K562 (cell line): Measurements from ENCODE around the gene TRAF3. TPM values are rescaled to one million over a fixed set of nuclear protein-coding genes. Genes with fewer than 3 reads are reported as not detected.

Experiments
- ATAC-seq: fragments of 200-7000 bp; cut with Tn5 transposase; 3 replicates; pipeline ENCODE4 v1.9.1; 2020; ENCODE audit warnings: moderate library complexity
- BruUV-seq: library from RNA; stranded (reverse); fragments of 400-500 nt; replicated peaks from 2 replicates; lab custom pipeline; 2021; lab: Mats Ljungman, UMichigan
- CTCF ChIA-PET: fragments of 300-600 bp; formaldehyde crosslinking; extraction: SDS; loops from one replicate; lab custom pipeline; 2021; ENCODE audit warnings: low intra/inter-chr PET ratio; lab: Yijun Ruan, JAX
- POLR2A ChIA-PET: fragments of 300-600, 350-650 bp; sonication (Branson Sonifier 250); formaldehyde crosslinking; extraction: SDS; loops from one replicate; lab custom pipeline; 2021; ENCODE audit warnings: antibody characterized with exemption, inconsistent platforms; lab: Yijun Ruan, JAX
- DNase-seq, 4 experiments: peaks; one replicate each; pipeline versions ENCODE4 v3.0.0 to v3.0.0-alpha.2; 2011 to 2018; ENCODE audit warnings: low spot score in 3 of 4, mixed read lengths in 3 of 4; ENCODE audit errors: extremely low read depth in 1 of 4
- FAIRE-seq: peaks from 2 replicates; lab custom pipeline; 2011; peaks lifted over from hg19 to GRCh38; lab: Jason Lieb, UNC
- H2AFZ ChIP-seq: 2 replicates; pipeline ENCODE4 v1.6.0; 2011; ENCODE audit warnings: low read depth, low read length, control low read depth, inconsistent platforms
- H3K27ac ChIP-seq: fragments of 200-600 bp; 3 replicates; pipeline ENCODE4 v1.8.0; 2011; ENCODE audit warnings: low read depth, mild to moderate bottlenecking, control low read depth, inconsistent platforms, low read length, moderate library complexity, mixed read lengths; ENCODE audit errors: extremely low read depth
- H3K27me3 ChIP-seq, 2 experiments: fragments of 300-600 bp in 1 of 2; 2 replicates in 1 of 2; 3 replicates in 1 of 2; pipeline versions ENCODE4 v1.6.0 to v1.8.0; 2011; ENCODE audit warnings: inconsistent platforms in 2 of 2, low read length in 2 of 2, mild to moderate bottlenecking in 1 of 2, mixed read lengths in 1 of 2, moderate library complexity in 1 of 2; ENCODE audit not compliant: control insufficient read depth in 2 of 2, insufficient read depth in 2 of 2
- H3K36me3 ChIP-seq: fragments of 300-600 bp; 3 replicates; pipeline ENCODE4 v1.8.0; 2011; ENCODE audit warnings: mild to moderate bottlenecking, low read length, inconsistent platforms; ENCODE audit not compliant: control insufficient read depth, insufficient read depth
- H3K4me1 ChIP-seq, 2 experiments: fragments of 200-600 bp in 1 of 2; replicated peaks in 1 of 2; 2 replicates in 1 of 2; 3 replicates in 1 of 2; pipeline versions ENCODE4 v1.5.1 to v1.8.0; 2011; ENCODE audit warnings: inconsistent platforms in 2 of 2, low read length in 2 of 2, mild to moderate bottlenecking in 1 of 2, mixed read lengths in 1 of 2, moderate library complexity in 1 of 2; ENCODE audit not compliant: control insufficient read depth in 2 of 2, insufficient read depth in 2 of 2
- H3K4me2 ChIP-seq: 2 replicates; pipeline ENCODE4 v1.6.1; 2011; ENCODE audit warnings: low read length, control low read depth, inconsistent platforms, mixed read lengths; ENCODE audit not compliant: insufficient read depth
- H3K4me3 ChIP-seq: fragments of 200-600 bp; sonication (generic), shearing (Covaris generic); 2 replicates; pipeline ENCODE4 v1.5.1; 2016; ENCODE audit warnings: control low read depth, inconsistent platforms
- H3K79me2 ChIP-seq: fragments of 200-600 bp; 3 replicates; pipeline ENCODE4 v1.8.0; 2011; ENCODE audit warnings: low read length, inconsistent platforms; ENCODE audit not compliant: control insufficient read depth, insufficient read depth
- H3K9ac ChIP-seq, 2 experiments: 2 replicates each; pipeline versions ENCODE4 v1.6.0 to v1.6.1; 2011; ENCODE audit warnings: low read depth in 2 of 2, low read length in 2 of 2, control low read depth in 1 of 2, inconsistent platforms in 1 of 2, mild to moderate bottlenecking in 1 of 2, mixed read lengths in 1 of 2; ENCODE audit not compliant: insufficient read depth in 1 of 2
- H3K9me1 ChIP-seq: one replicate; pipeline ENCODE4 v1.6.0; 2011; ENCODE audit warnings: inconsistent platforms, mild to moderate bottlenecking, low read length, moderate library complexity; ENCODE audit not compliant: control insufficient read depth, insufficient read depth
- H3K9me3 ChIP-seq: replicated peaks from 2 replicates; pipeline ENCODE4 v1.5.1; 2011; ENCODE audit warnings: low read depth, low read length, inconsistent platforms; ENCODE audit not compliant: control insufficient read depth, insufficient read depth
- H4K20me1 ChIP-seq: replicated peaks from 2 replicates; pipeline ENCODE4 v1.6.1; 2011; ENCODE audit warnings: low read length, inconsistent platforms, mixed read lengths; ENCODE audit not compliant: control insufficient read depth, insufficient read depth
- E2F3 ChIP-seq: fragments of 250-450 bp; sonication (Bioruptor Pico); IDR thresholded peaks from 2 replicates; pipeline ENCODE4 v1.4.0; 2020; ENCODE audit warnings: mild to moderate bottlenecking
- MTF1 ChIP-seq: fragments of 250-450 bp; sonication (Bioruptor Pico); IDR thresholded peaks from 2 replicates; pipeline ENCODE4 v1.9.0; 2021; ENCODE audit warnings: moderate library complexity, mild to moderate bottlenecking, inconsistent platforms, borderline replicate concordance
- SRSF7 ChIP-seq: fragments of 200-400 bp; formaldehyde crosslinking; optimal IDR thresholded peaks from 2 replicates; pipeline ENCODE3; 2017; ENCODE audit warnings: mild to moderate bottlenecking, low read depth, low read length
- THRAP3 ChIP-seq: fragments of 450-650 bp; IDR thresholded peaks from 2 replicates; pipeline ENCODE4 v1.6.1; 2016; ENCODE audit warnings: mild to moderate bottlenecking, inconsistent platforms, borderline replicate concordance
- ZNF282 ChIP-seq: sonication (generic); formaldehyde crosslinking; IDR thresholded peaks from 2 replicates; pipeline ENCODE4 v1.8.1; 2023; ENCODE audit warnings: missing genetic modification reagents
- ZNF717 ChIP-seq: fragments of 250-450 bp; sonication (Bioruptor Pico); IDR thresholded peaks from 2 replicates; pipeline ENCODE4 v1.5.0; 2021
- WGBS: fragments of 100-300 bp; shearing (Covaris generic); methylation state at CpG from one replicate; pipeline ENCODE4 v1.1.6; 2016; ENCODE audit warnings: low coverage, mixed read lengths; ENCODE audit not compliant: insufficient coverage; ENCODE audit errors: missing lambda C conversion rate; 5-methylcytosine and 5-hydroxymethylcytosine counted together
- in situ Hi-C: fragments of 300-500 bp; cut with MboI; formaldehyde crosslinking; loops from 4 replicates; pipeline ENCODE4 v1.15.0; 2018; ENCODE audit warnings: inconsistent platforms, mixed read lengths
- intact Hi-C: fragments of 100-400 bp; cut with micrococcal nuclease; formaldehyde crosslinking; loops from 2 replicates; pipeline ENCODE4 v1.14.2; 2022
- polyA plus RNA-seq, 8 experiments: library from polyadenylated mRNA; depleted of rRNA in 4 of 8; stranded (reverse) in 5 of 8; unstranded in 3 of 8; fragments of >200 nt; fragmentation: Nextera tagmentation in 2 of 8; fragmentation: Illumina TruSeq in 1 of 8; extraction: Ambion mirVana in 2 of 8; extraction: Trizol in 1 of 8; gene quantifications; 2 replicates each; pipeline versions ENCODE4 v1.2.1 to v1.2.3, GENCODE V29; 2011 to 2014; ENCODE audit warnings: inconsistent platforms in 1 of 8, missing spikeins in 1 of 8
- total RNA-seq, 7 experiments: library from RNA; depleted of rRNA in 6 of 7; stranded (reverse); fragments of >200 nt in 6 of 7; fragmentation: Illumina TruSeq in 2 of 7; extraction: Trizol in 2 of 7; gene quantifications; 2 replicates each; pipeline versions ENCODE4 v1.2.1 to v1.2.3, GENCODE V29; 2011 to 2021; ENCODE audit warnings: low replicate concordance in 1 of 7

The TRAF3 gene
- total and polyA plus RNA-seq, 9 of the 15 experiments (the other 6 are each of a cell fraction or from before 2014, with no cell fraction given): 0.52 to 21.3 (median 9.9) TPM

DNA sequence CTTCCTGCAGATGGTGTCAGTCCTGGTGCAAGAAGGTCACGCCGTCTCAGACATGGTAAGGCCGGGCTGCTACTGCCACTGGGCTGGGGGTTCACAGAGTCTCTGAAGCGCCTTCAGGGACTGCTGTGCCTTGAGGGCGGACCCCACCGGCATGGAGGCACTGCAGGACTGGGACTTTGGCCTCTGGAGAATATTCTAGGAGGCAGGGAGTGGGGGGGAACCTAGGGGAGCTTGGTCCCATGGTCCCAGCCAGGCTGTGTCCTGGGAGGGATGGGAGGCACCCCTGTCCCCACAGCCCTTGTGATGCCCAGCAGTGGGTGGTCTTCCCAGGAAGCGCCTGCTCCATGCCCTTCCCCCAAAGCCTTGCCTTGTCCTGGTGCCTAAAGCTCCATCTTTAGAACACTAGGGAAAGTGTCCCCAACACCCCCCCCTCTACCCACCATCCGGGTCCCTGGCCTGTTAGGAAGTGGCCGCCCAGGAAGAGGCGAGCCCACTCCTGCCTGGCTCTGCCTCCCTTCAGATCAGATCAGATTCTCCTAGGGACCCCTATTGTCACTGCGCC lies 146.8 kb downstream of the TRAF3 start:
- peaks cover 0 to 10% of the 10 kb centered on the region in 2 experiments; a peak in 1 of 5 replicates for H3K27me3 ChIP-seq
- H3K9ac ChIP-seq: no peak overlapping the region
- ATAC-seq (no peak), DNase-seq (no peak), FAIRE-seq (no peak)
- H3K4me3 ChIP-seq: no peak overlapping the region
- WGBS: 41% methylated on average over 6 of the region's 11 CpGs
- CTCF ChIA-PET: no interaction called here
- no peak overlapping the region for H3K27ac ChIP-seq
- no peaks in the 10 kb centered on the region for H3K36me3 ChIP-seq
- POLR2A ChIA-PET: interaction anchor here (0.6 to 0.9 kb wide), 3 partner anchors 21 to 159 kb away, joined by 3 read pairs; no protein-coding TSS in a partner anchor
- no peaks in the 10 kb centered on the region for H3K9me3 ChIP-seq
- H3K4me1 ChIP-seq: peaks cover 0 to 35% of the 10 kb centered on the region in 2 experiments; a peak in 3 of 5 replicates
- no peak overlapping the region for H2AFZ ChIP-seq
- no peaks in the 10 kb centered on the region for H4K20me1 ChIP-seq
- no TSS peak for BruUV-seq
- H3K4me2 ChIP-seq: no peak overlapping the region
- no peaks in the 10 kb centered on the region for H3K79me2 ChIP-seq
- H3K9me1 ChIP-seq: no peaks in the 10 kb centered on the region
- intact Hi-C loops (no loop called here), in situ Hi-C loops (loop anchor here (25.0 kb wide), 1 partner anchor 412 kb away; the partner anchor contains the start of gene ANKRD9)
- no peak for TF ChIP-seq MTF1 (CRISPR knock-in tag)
- TF ChIP-seq ZNF717: no peak
- TF ChIP-seq SRSF7: no peak
- no peak for TF ChIP-seq ZNF282 (CRISPR knock-in tag)
- no peak for TF ChIP-seq E2F3 (CRISPR knock-in tag)
- no peak for TF ChIP-seq THRAP3
